Epithelial cell of proximal tubule (primary cell): ENCODE data around the gene KIRREL3. TPM values are rescaled to one million over a fixed set of nuclear protein-coding genes. Genes with fewer than 3 reads are reported as not detected.

Source experiments
- DNase-seq: peaks from one replicate; pipeline ENCODE4 v3.0.0-alpha.2; 2011; ENCODE audit warnings: low read depth
- H3K4me3 ChIP-seq: 2 replicates; pipeline ENCODE4 v1.5.1; 2011; ENCODE audit warnings: low read depth, mild to moderate bottlenecking, low read length
- total RNA-seq: library from RNA; depleted of rRNA; stranded (reverse); fragments of >200 nt; gene quantifications from 2 replicates; pipeline ENCODE4 v1.2.3, GENCODE V29; 2015
- TF ChIP-seq, protein P1 (sequence below): conservative IDR thresholded peaks from 2 replicates; pipeline ENCODE4 v1.5.1; 2012; ENCODE audit warnings: low read depth, mild to moderate bottlenecking, low read length

The KIRREL3 gene
- total RNA-seq, 1 donor from 2014 or later: 5.1 TPM

DNA sequence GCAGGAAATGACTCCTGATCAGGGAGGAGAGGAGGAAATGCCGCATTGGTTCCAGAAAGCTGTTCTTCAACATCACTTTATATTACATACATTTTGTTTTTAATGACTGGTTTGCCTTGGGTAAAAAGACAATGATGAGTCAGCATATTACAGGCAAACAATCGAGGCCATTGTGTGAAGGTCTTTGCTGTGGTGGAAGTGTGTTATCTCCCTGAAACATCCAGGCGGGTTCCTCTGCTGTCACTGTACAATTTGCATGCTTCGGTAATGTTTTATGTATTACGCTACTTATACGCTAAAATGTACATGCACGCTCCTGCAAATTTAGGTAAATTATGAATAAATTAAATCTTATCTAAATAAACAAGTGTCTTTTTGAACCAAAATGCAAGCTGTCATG lies 161.1 kb downstream of the KIRREL3 start:
- no peak for DNase-seq
- no peak overlapping the region for H3K4me3 ChIP-seq
- TF ChIP-seq, protein P1, sequence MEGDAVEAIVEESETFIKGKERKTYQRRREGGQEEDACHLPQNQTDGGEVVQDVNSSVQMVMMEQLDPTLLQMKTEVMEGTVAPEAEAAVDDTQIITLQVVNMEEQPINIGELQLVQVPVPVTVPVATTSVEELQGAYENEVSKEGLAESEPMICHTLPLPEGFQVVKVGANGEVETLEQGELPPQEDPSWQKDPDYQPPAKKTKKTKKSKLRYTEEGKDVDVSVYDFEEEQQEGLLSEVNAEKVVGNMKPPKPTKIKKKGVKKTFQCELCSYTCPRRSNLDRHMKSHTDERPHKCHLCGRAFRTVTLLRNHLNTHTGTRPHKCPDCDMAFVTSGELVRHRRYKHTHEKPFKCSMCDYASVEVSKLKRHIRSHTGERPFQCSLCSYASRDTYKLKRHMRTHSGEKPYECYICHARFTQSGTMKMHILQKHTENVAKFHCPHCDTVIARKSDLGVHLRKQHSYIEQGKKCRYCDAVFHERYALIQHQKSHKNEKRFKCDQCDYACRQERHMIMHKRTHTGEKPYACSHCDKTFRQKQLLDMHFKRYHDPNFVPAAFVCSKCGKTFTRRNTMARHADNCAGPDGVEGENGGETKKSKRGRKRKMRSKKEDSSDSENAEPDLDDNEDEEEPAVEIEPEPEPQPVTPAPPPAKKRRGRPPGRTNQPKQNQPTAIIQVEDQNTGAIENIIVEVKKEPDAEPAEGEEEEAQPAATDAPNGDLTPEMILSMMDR: no peak

DNA sequence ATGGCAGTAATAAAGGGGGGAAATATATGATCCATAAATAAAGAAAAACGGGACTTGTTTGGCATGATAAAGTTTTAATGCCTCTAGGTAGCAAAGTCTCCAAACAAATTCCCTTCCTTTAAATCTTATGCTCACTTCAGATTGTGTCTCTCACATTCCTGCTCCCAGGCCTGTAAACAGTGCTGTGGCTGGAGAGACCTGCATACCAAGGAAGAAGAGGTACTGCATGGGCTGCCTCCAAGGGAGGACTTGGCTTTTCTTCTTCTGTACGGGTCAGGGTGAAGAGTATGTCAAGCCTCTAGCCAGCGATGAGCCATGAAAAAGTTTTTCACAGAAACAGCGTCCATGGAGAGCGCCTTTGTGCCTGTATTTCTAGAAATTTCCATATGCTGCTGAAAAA lies 161.8 kb downstream of the KIRREL3 start:
- TF ChIP-seq, protein P1: no peak
- no peak for DNase-seq
- no peak overlapping the region for H3K4me3 ChIP-seq

DNA sequence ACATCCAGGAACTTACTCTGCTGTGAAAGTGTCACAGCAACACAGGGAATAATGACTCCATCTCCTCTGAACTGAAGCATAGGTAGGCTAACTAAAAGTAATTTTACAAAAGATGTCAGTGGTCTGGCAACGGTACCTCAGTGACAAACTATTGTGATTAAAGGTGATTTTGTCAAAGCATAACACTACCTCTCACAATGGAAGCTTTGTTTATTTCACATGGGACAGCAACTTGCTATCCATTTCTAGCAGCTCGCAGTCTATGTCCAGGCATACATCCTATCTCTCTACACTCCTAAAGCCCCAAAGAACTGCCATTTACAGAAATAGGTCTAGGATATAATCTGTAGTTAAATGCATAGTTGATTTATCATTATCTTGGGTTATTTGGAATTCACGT lies 163.0 kb downstream of the KIRREL3 start:
- no peak overlapping the region for H3K4me3 ChIP-seq
- DNase-seq: no peak
- TF ChIP-seq, protein P1: no peak

DNA sequence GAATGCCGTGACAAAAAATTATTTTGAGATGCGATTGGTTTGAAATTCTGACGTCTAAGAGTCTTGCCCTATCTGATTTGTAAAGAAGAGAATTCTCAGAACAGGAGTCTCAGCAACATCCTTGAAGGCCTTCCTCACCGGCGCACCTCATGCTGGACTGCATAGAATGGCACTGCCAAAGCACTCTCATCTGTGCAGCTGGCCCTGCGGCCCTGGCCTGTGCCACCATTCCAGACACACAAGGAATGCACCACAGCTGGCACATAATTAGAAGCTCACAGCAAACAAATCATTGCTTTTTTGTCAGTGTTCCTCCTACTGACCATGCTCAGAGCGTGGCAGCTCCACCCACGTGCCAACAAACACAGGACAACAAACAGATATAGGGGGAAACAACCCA lies 166.0 kb downstream of the KIRREL3 start:
- TF ChIP-seq, protein P1: no peak
- H3K4me3 ChIP-seq: no peak overlapping the region
- DNase-seq: no peak

DNA sequence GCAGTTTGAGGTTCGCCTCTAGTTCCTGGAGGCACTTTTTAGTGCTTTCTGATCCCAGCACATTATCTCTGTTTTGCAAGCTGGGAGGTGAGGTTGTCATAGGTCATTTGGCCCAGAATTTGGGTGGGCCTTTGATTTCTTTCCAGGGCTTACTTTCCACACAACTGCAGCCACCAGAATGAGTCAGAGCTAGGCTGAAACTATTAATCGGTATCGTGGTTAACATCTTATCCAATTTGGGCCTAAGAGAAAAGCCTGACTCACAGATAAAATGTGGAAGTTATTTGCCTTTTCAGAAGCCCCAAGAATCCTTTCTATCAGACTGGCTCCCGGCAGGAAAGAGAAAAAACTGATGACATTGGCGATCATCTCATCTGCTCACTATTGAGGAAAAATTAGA lies 166.4 kb downstream of the KIRREL3 start:
- H3K4me3 ChIP-seq: no peak overlapping the region
- DNase-seq: no peak
- TF ChIP-seq, protein P1: no peak

DNA sequence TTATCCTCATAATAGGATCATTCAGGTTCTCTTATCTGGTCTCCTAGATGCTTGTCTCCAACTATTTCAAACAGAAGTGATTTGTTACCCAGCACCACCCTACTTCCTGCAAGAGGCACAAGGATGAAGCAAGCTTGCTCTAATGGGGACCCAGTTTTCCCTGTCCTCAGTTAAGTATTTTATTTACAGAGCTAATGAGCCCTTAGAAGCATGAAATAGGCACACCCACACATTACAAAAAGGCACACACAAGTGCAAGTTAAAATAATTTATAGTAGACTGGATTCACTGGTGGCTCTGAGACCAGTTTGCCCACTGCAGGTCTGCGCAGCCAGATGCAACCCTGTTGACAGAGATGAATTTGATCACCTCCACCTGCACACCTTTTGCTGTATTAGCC lies 167.5 kb downstream of the KIRREL3 start:
- no peak for DNase-seq
- TF ChIP-seq, protein P1: no peak
- H3K4me3 ChIP-seq: no peak overlapping the region

DNA sequence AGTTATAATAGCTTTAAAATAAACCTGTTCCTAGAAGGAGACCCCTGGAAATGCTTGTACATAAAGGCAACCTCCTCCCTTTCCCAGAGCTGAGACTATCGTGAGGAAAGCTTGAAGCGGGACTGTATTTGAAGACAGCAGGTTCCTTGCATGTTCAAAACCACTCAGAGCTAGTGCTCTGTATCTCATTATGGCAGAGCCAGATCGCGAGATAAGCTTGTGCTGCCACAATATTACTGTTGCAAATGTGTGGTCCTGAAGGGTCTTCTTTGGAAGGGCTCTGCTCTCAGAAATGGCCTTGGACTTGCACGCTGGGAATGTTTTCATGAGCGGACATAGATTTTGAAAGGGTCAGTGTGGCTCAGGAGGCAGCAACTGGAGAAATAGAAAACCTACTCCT lies 168.2 kb downstream of the KIRREL3 start:
- TF ChIP-seq, protein P1: no peak
- no peak overlapping the region for H3K4me3 ChIP-seq
- no peak for DNase-seq
